ENCODE results near the gene GINS2.

Gene GINS2

GRCh38 chr16:85689285-85689949 lies 663 bp upstream of the GINS2 start:
- DNase-seq = no peak

GRCh38 chr16:85687651-85688471 lies 893 bp downstream of the GINS2 start:
- no peak for DNase-seq

- no peak for DNase-seq
These were observed 1.7 kb downstream of the GINS2 start for GRCh38 chr16:85686912-85687591.

GRCh38 chr16:85685251-85685650 lies 3.5 kb downstream of the GINS2 start:
- no peak for DNase-seq

- no peak for DNase-seq
These were observed 5.4 kb downstream of the GINS2 start for GRCh38 chr16:85683363-85683762.

GRCh38 chr16:85682516-85682915 lies 6.2 kb downstream of the GINS2 start:
- no peak for DNase-seq

- no peak for DNase-seq
These were observed 7.5 kb downstream of the GINS2 start for GRCh38 chr16:85681255-85681654.

GRCh38 chr16:85680352-85680944 lies 8.3 kb downstream of the GINS2 start:
- DNase-seq = no peak

- DNase-seq = no peak
These were observed 8.9 kb downstream of the GINS2 start for GRCh38 chr16:85679870-85680269.

GRCh38 chr16:85678821-85679220 lies 9.9 kb downstream of the GINS2 start:
- no peak for DNase-seq

GRCh38 chr16:85678016-85678415 lies 10.7 kb downstream of the GINS2 start:
- DNase-seq = no peak

GRCh38 chr16:85677383-85677967 lies 11.3 kb downstream of the GINS2 start:
- no peak for DNase-seq

- DNase-seq = no peak
These were observed 12.3 kb downstream of the GINS2 start for GRCh38 chr16:85676466-85676865.

GRCh38 chr16:85675251-85675874 lies 13.4 kb downstream of the GINS2 start:
- DNase-seq = no peak

- no peak for DNase-seq
These were observed 13.9 kb downstream of the GINS2 start for GRCh38 chr16:85674828-85675227.

GRCh38 chr16:85674418-85674755 lies 14.4 kb downstream of the GINS2 start:
- DNase-seq = no peak

- no peak for DNase-seq
These were observed 15.0 kb downstream of the GINS2 start for GRCh38 chr16:85673529-85674417.

- no peak for DNase-seq
These were observed 17.9 kb downstream of the GINS2 start for GRCh38 chr16:85670840-85671239.

GRCh38 chr16:85668676-85669424 lies 19.9 kb downstream of the GINS2 start:
- DNase-seq = no peak

GRCh38 chr16:85667841-85668413 lies 20.8 kb downstream of the GINS2 start:
- no peak for DNase-seq
